HFFc6 (cell line): Measurements from ENCODE around the gene NPAS4. TPM values are rescaled to one million over a fixed set of nuclear protein-coding genes. Genes with fewer than 3 reads are reported as not detected.

Experiments
- DNase-seq: peaks from one replicate; pipeline ENCODE4 v3.0.0-alpha.2; 2018
- H3K27ac Mint-ChIP-seq: 2 replicates; pipeline ENCODE4 v1.8.0; 2020; ENCODE audit warnings: mild to moderate bottlenecking, mixed read lengths
- H3K27me3 Mint-ChIP-seq: 2 replicates; pipeline ENCODE4 v1.8.0; 2021; ENCODE audit warnings: mild to moderate bottlenecking, moderate library complexity, mixed read lengths; ENCODE audit not compliant: insufficient read depth
- H3K36me3 Mint-ChIP-seq: 2 replicates; pipeline ENCODE4 v1.8.0; 2021; ENCODE audit warnings: low read depth, mixed read lengths
- H3K4me1 Mint-ChIP-seq: 2 replicates; pipeline ENCODE4 v1.8.0; 2020; ENCODE audit warnings: low read depth, mixed read lengths
- H3K4me3 Mint-ChIP-seq: 2 replicates; pipeline ENCODE4 v1.8.0; 2020; ENCODE audit warnings: mild to moderate bottlenecking, moderate library complexity, mixed read lengths
- H3K9me3 Mint-ChIP-seq: 2 replicates; pipeline ENCODE4 v1.8.0; 2020; ENCODE audit warnings: mild to moderate bottlenecking, mixed read lengths
- CTCF ChIP-seq: fragments of 200-600 bp; sonication (generic); IDR thresholded peaks from 2 replicates; pipeline ENCODE4 v1.5.0; 2021; ENCODE audit warnings: antibody characterized with exemption, mild to moderate bottlenecking
- total RNA-seq, 6 experiments: library from RNA; stranded (reverse); fragmentation: NEBNext Ultra II Directional; extraction: Animal tissue kit (Norgen Biotek cat#: 25700); gene quantifications; 2 replicates in 1 of 6; 3 replicates in 5 of 6; pipeline ENCODE4 v1.2.3, GENCODE V29; 2021

The NPAS4 gene
- total RNA-seq, 6 experiments from 2014 or later = 0.14 to 0.36 (median 0.35) TPM; not detected in 3

- Mint-ChIP-seq H3K27ac (no peak overlapping the region), H3K4me1 (peaks cover 19% of the 10 kb centered on the region), H3K36me3 (no peaks in the 10 kb centered on the region)
Observed at GRCh38 chr11:66413167-66413566, 7.7 kb upstream of the NPAS4 start.

GRCh38 chr11:66414120-66414934, 6.5 kb upstream of the NPAS4 start:
- Mint-ChIP-seq H3K27ac (no peak overlapping the region), H3K4me3 (no peak overlapping the region), H3K36me3 (peaks cover 4% of the 10 kb centered on the region; the same call in 1 of the 2 replicates), H3K27me3 (peaks cover 15% of the 10 kb centered on the region), H3K4me1 (peaks cover 31% of the 10 kb centered on the region), H3K9me3 (peaks cover 6% of the 10 kb centered on the region; the same call in 1 of the 2 replicates)
- DNase-seq = no peak
- TF ChIP-seq CTCF = no peak

More at GRCh38 chr11:66413167-66413566, 7.7 kb upstream of the NPAS4 start:
- no peak for TF ChIP-seq CTCF
- no peak for DNase-seq
- Mint-ChIP-seq H3K4me3 (no peak overlapping the region), H3K27me3 (peaks cover 13% of the 10 kb centered on the region), H3K9me3 (no peaks in the 10 kb centered on the region)

GRCh38 chr11:66415423-66415822, 5.4 kb upstream of the NPAS4 start:
- H3K27me3 Mint-ChIP-seq = peaks cover 16% of the 10 kb centered on the region

GRCh38 chr11:66417000-66417399, 3.8 kb upstream of the NPAS4 start:
- no peak overlapping the region for H3K4me3 Mint-ChIP-seq
- H3K27me3 Mint-ChIP-seq = peaks cover 18% of the 10 kb centered on the region
- DNase-seq = no peak
- H3K36me3 Mint-ChIP-seq = peaks cover 4% of the 10 kb centered on the region; the same call in 1 of the 2 replicates
- H3K9me3 Mint-ChIP-seq = peaks cover 6% of the 10 kb centered on the region; the same call in 1 of the 2 replicates
- H3K27ac Mint-ChIP-seq = no peak overlapping the region
- peaks cover 32% of the 10 kb centered on the region for H3K4me1 Mint-ChIP-seq
- TF ChIP-seq CTCF = no peak

More at GRCh38 chr11:66415423-66415822, 5.4 kb upstream of the NPAS4 start:
- DNase-seq = no peak
- no peak for TF ChIP-seq CTCF
- peaks cover 32% of the 10 kb centered on the region for H3K4me1 Mint-ChIP-seq
- peaks cover 4% of the 10 kb centered on the region; the same call in 1 of the 2 replicates for H3K36me3 Mint-ChIP-seq
- H3K27ac Mint-ChIP-seq = no peak overlapping the region
- H3K9me3 Mint-ChIP-seq = peaks cover 6% of the 10 kb centered on the region; the same call in 1 of the 2 replicates
- no peak overlapping the region for H3K4me3 Mint-ChIP-seq

GRCh38 chr11:66418168-66418985, 2.5 kb upstream of the NPAS4 start:
- TF ChIP-seq CTCF = peak; percentile 69
- H3K4me1 Mint-ChIP-seq = peaks cover 32% of the 10 kb centered on the region
- peaks cover 18% of the 10 kb centered on the region for H3K27me3 Mint-ChIP-seq
- H3K36me3 Mint-ChIP-seq = peaks cover 4% of the 10 kb centered on the region; the same call in 1 of the 2 replicates
- peaks cover 6% of the 10 kb centered on the region; the same call in 1 of the 2 replicates for H3K9me3 Mint-ChIP-seq
- H3K4me3 Mint-ChIP-seq = peak overlapping the region; percentile 71
- DNase-seq = peak; percentile 97
- peak overlapping the region; percentile 68 for H3K27ac Mint-ChIP-seq
